Lower leg skin (tissue), 3 donors: ENCODE measurements around the gene INF2.

Experiments
- POLR2A ChIP-seq, 2 donors: fragments of 450-650 bp; IDR thresholded peaks; one replicate each; pipeline ENCODE4 v1.6.1; 2016 to 2017; ENCODE audit warnings: antibody characterized with exemption in 2 of 2, mild to moderate bottlenecking in 1 of 2, moderate library complexity in 1 of 2
- TF ChIP-seq, protein P1 (sequence below), 3 donors: fragments of 450-650 bp; IDR thresholded peaks; one replicate each; pipeline ENCODE4 v1.5.1; 2016; ENCODE audit warnings: antibody characterized with exemption in 3 of 3, mild to moderate bottlenecking in 3 of 3, moderate library complexity in 2 of 3

DNA sequence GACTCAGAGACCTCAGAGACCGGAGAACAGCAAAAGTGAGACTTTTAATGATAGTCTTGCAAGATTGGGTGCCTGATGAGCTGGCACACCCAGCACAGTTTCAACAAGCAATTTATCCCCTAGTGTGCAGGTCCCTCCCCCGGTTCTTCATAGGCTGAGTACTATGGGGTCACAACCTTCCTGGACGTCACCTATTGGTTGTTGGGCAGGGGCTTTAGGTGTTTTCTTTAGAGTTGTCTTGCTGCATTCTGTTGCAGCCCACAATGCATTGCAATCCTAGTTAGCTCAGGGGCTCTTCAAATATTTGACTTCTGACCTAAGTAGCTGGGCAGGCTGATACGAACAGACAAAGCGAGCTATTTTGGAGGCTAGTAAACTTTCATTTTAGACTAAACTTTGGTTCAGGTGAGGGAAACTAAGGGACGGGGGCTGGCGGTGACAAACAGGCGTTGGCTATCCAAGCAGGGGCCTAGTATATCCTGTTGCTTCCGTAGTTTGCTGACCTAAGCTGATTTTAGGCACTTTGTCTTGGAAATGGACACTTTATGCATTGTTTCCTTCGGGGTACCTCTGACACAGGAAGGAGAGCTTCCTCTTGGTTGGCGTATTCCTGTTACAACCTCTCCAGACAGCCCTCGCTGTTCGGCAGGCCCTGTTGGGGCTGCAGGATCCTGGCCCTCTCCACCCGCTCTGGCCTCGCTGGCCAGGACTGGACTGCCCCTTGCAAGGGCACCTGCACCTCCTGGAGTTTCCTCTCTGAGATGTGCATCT is 77.6 kb downstream of the INF2 start:
- no peak for TF ChIP-seq POLR2A (IDR thresholded peaks at IDR 0.05)
- TF ChIP-seq, protein P1, sequence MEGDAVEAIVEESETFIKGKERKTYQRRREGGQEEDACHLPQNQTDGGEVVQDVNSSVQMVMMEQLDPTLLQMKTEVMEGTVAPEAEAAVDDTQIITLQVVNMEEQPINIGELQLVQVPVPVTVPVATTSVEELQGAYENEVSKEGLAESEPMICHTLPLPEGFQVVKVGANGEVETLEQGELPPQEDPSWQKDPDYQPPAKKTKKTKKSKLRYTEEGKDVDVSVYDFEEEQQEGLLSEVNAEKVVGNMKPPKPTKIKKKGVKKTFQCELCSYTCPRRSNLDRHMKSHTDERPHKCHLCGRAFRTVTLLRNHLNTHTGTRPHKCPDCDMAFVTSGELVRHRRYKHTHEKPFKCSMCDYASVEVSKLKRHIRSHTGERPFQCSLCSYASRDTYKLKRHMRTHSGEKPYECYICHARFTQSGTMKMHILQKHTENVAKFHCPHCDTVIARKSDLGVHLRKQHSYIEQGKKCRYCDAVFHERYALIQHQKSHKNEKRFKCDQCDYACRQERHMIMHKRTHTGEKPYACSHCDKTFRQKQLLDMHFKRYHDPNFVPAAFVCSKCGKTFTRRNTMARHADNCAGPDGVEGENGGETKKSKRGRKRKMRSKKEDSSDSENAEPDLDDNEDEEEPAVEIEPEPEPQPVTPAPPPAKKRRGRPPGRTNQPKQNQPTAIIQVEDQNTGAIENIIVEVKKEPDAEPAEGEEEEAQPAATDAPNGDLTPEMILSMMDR (IDR thresholded peaks at IDR 0.05), result no peak
